Liver (tissue), 3 donors: ENCODE measurements around the gene TACC2.

ENCODE experiments used
- TAF1 ChIP-seq: conservative IDR thresholded peaks from 2 replicates; pipeline ENCODE4 v1.6.1; 2016; ENCODE audit warnings: antibody characterized with exemption, mild to moderate bottlenecking
- YY1 ChIP-seq: IDR thresholded peaks from 2 replicates; pipeline ENCODE4 v1.6.1; 2016; ENCODE audit warnings: antibody characterized with exemption, mild to moderate bottlenecking
- TF ChIP-seq, protein P1 (sequence below): fragments of 150-350 bp; IDR thresholded peaks from 2 replicates; pipeline ENCODE4 v1.5.1; 2017; ENCODE audit warnings: improper control_type of control experiment, low read depth, low read length; ENCODE audit not compliant: missing input control
- donor health status: healthy.
- donor health status: healthy.

GRCh38 chr10:122245897-122246296 is 256.9 kb downstream of the TACC2 start:
- TF ChIP-seq, protein P1, sequence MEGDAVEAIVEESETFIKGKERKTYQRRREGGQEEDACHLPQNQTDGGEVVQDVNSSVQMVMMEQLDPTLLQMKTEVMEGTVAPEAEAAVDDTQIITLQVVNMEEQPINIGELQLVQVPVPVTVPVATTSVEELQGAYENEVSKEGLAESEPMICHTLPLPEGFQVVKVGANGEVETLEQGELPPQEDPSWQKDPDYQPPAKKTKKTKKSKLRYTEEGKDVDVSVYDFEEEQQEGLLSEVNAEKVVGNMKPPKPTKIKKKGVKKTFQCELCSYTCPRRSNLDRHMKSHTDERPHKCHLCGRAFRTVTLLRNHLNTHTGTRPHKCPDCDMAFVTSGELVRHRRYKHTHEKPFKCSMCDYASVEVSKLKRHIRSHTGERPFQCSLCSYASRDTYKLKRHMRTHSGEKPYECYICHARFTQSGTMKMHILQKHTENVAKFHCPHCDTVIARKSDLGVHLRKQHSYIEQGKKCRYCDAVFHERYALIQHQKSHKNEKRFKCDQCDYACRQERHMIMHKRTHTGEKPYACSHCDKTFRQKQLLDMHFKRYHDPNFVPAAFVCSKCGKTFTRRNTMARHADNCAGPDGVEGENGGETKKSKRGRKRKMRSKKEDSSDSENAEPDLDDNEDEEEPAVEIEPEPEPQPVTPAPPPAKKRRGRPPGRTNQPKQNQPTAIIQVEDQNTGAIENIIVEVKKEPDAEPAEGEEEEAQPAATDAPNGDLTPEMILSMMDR: no peak
- TF ChIP-seq TAF1 (no peak), YY1 (no peak)
